Endothelial cell of umbilical vein (primary cell): ENCODE data around the gene EFNA2. TPM values are rescaled to one million over a fixed set of nuclear protein-coding genes. Genes with fewer than 3 reads are reported as not detected.

Experiments used
- BruUV-seq: library from RNA; stranded (reverse); fragments of 400-500 nt; replicated peaks from 2 replicates; lab custom pipeline; 2021; lab: Mats Ljungman, UMichigan
- CTCF ChIA-PET: fragments of 300-600, 350-600 bp; sonication (Branson Sonifier 250); formaldehyde crosslinking; loops from one replicate; lab custom pipeline; 2021; ENCODE audit warnings: antibody characterized with exemption, inconsistent platforms; lab: Charles Lee
- POLR2A ChIA-PET: fragments of 300-600, 350-600 bp; sonication (Branson Sonifier 250); formaldehyde crosslinking; loops from one replicate; lab custom pipeline; 2021; ENCODE audit warnings: antibody characterized with exemption, inconsistent platforms; lab: Charles Lee
- DNase-seq: peaks from one replicate; pipeline ENCODE4 v3.0.0-alpha.2; 2011; ENCODE audit warnings: low read depth, low spot score
- FAIRE-seq: peaks from 2 replicates; lab custom pipeline; 2011; peaks lifted over from hg19 to GRCh38; lab: Jason Lieb, UNC
- H2AFZ ChIP-seq: 2 replicates; pipeline ENCODE4 v1.6.0; 2012; ENCODE audit warnings: low read depth, low read length, control low read depth, inconsistent platforms
- H3K27ac ChIP-seq: 2 replicates; pipeline ENCODE4 v1.5.1; 2011; ENCODE audit warnings: low read depth, mild to moderate bottlenecking, control low read depth, low read length, moderate library complexity; ENCODE audit not compliant: insufficient read depth
- H3K27me3 ChIP-seq, 2 experiments: 2 replicates each; pipeline versions ENCODE4 v1.6.0 to v1.6.1; 2011; ENCODE audit warnings: low read length in 2 of 2, mixed read lengths in 1 of 2; ENCODE audit not compliant: control insufficient read depth in 2 of 2, insufficient read depth in 2 of 2
- H3K36me3 ChIP-seq, 2 experiments: 2 replicates in 1 of 2; 3 replicates in 1 of 2; pipeline ENCODE4 v1.5.1; 2011; ENCODE audit warnings: low read length in 2 of 2, mild to moderate bottlenecking in 1 of 2, moderate library complexity in 1 of 2; ENCODE audit not compliant: control insufficient read depth in 2 of 2, insufficient read depth in 2 of 2; ENCODE audit errors: extremely low read depth in 1 of 2
- H3K4me1 ChIP-seq: 3 replicates; pipeline ENCODE4 v1.5.1; 2011; ENCODE audit warnings: mild to moderate bottlenecking, low read length; ENCODE audit not compliant: control insufficient read depth, insufficient read depth; ENCODE audit errors: extremely low read depth
- H3K4me2 ChIP-seq: 2 replicates; pipeline ENCODE4 v1.6.1; 2011; ENCODE audit warnings: low read length, control low read depth, mixed read lengths; ENCODE audit not compliant: insufficient read depth
- H3K4me3 ChIP-seq, 3 experiments: fragments of 200-600 bp in 1 of 3; sonication (generic), shearing (Covaris generic) in 1 of 3; replicated peaks in 1 of 3; 2 replicates each; pipeline ENCODE4 v1.5.1; 2011 to 2016; ENCODE audit warnings: control low read depth in 3 of 3, low read length in 3 of 3, mild to moderate bottlenecking in 2 of 3, inconsistent platforms in 1 of 3, low read depth in 1 of 3, moderate library complexity in 1 of 3; ENCODE audit not compliant: insufficient read depth in 1 of 3
- H3K79me2 ChIP-seq: 2 replicates; pipeline ENCODE4 v1.6.0; 2012; ENCODE audit warnings: low read length, inconsistent platforms; ENCODE audit not compliant: control insufficient read depth, insufficient read depth
- H3K9ac ChIP-seq: replicated peaks from 2 replicates; pipeline ENCODE3; 2011; ENCODE audit warnings: low read length, control low read depth; ENCODE audit not compliant: insufficient read depth; ENCODE audit errors: extremely low read depth
- H3K9me1 ChIP-seq: replicated peaks from 3 replicates; pipeline ENCODE4 v1.6.0; 2011; ENCODE audit warnings: mild to moderate bottlenecking, low read length; ENCODE audit not compliant: control insufficient read depth, insufficient read depth; ENCODE audit errors: extremely low read depth
- H3K9me3 ChIP-seq: replicated peaks from 2 replicates; pipeline ENCODE4 v1.5.1; 2012; ENCODE audit warnings: low read length, inconsistent platforms; ENCODE audit not compliant: control insufficient read depth, insufficient read depth
- H4K20me1 ChIP-seq: replicated peaks from 2 replicates; pipeline ENCODE3; 2011; ENCODE audit warnings: mild to moderate bottlenecking, low read length; ENCODE audit not compliant: control insufficient read depth, insufficient read depth; ENCODE audit errors: extremely low read depth
- GATA2 ChIP-seq: IDR thresholded peaks from 2 replicates; pipeline ENCODE4 v1.7.0; 2011; ENCODE audit warnings: low read depth, mild to moderate bottlenecking, moderate library complexity, mixed read lengths, low read length; ENCODE audit not compliant: insufficient read length, insufficient read depth
- JUN ChIP-seq: IDR thresholded peaks from 2 replicates; pipeline ENCODE4 v1.6.1; 2011; ENCODE audit warnings: borderline replicate concordance, low read depth; ENCODE audit not compliant: insufficient read length, insufficient read depth
- MYC ChIP-seq: IDR thresholded peaks from one replicate; pipeline ENCODE4 v1.6.1; 2011; ENCODE audit warnings: mild to moderate bottlenecking, low read depth, low read length
- POLR2A ChIP-seq: IDR thresholded peaks from 2 replicates; pipeline ENCODE4 v1.6.1; 2012; ENCODE audit warnings: low read depth, mild to moderate bottlenecking, control low read depth, low read length
- POLR2AphosphoS5 ChIP-seq: IDR thresholded peaks from 2 replicates; pipeline ENCODE4 v1.6.1; 2012; ENCODE audit warnings: low read depth, mild to moderate bottlenecking, control low read depth, low read length, moderate library complexity; ENCODE audit not compliant: insufficient read depth
- dilution Hi-C: fragments of 300-500 bp; cut with MboI; formaldehyde crosslinking; loops from one replicate; pipeline ENCODE4 v1.15.0; 2019; ENCODE audit warnings: low sequenced_read_pairs; ENCODE audit not compliant: extremely low pct_ligation_motif_present
- intact Hi-C: fragments of 100-400 bp; cut with micrococcal nuclease; formaldehyde crosslinking; loops from one replicate; pipeline ENCODE4 v1.10.0; 2022
- polyA plus RNA-seq, 4 experiments: library from polyadenylated mRNA; depleted of rRNA in 3 of 4; stranded (reverse) in 3 of 4; unstranded in 1 of 4; fragments of >200 nt; gene quantifications; 2 replicates each; pipeline versions ENCODE4 v1.2.1 to v1.2.3, GENCODE V29; 2011 to 2012; ENCODE audit warnings: missing spikeins in 1 of 4
- total RNA-seq: library from RNA; stranded (reverse); gene quantifications from 2 replicates; pipeline ENCODE4 v1.2.3, GENCODE V29; 2021
- TF ChIP-seq, protein P1 (sequence below): IDR thresholded peaks from 2 replicates; pipeline ENCODE4 v1.6.1; 2011; ENCODE audit not compliant: insufficient read depth, insufficient read length

The EFNA2 gene
- total and polyA plus RNA-seq, 2 donors (not counting 3 experiments of a cell fraction or from before 2014, with no cell fraction given) = 0.52 to 1.1 TPM

DNA sequence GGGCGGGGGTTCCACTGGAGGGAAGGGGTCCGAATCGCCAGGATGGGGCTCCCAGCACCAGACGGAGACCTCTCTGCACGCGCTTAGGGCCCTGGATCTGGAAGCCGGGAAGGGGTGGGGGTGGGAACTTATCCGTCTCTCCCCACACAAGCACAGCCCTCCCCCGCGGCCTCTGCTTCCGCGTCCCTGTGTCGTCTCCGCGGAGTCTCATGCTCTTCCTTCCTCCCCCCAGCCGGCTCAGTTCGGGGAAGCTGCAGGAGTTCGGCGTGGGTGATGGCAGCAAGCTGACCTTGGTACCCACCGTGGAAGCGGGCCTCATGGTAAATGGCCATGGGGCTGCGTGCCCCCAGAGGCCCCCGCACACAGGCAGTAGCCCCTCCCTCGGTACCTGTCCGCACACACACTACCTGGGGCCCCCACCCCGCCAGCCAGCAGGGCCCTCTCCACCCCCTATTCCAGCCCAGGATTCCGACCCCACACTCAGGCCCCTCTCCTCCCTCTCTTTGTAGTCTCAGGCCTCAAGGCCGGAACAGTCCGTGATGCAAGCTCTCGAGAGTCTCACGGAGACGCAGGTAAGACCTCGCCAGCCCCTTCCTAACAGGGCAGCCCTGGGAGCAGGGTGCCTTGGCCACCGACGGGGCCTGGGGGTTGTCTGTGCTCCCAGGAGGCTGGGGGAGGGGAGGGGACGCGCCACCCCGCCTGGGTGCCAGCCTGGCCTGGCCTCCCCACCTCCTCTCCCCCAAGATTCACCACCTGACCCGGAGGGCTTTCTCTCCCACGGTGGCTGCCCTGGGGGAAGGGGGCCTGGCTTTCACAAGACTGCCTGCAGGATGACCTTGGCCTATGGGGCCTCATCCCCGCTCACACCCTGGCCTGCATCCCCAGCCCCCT, 34.1 kb upstream of the EFNA2 start:
- DNase-seq (peak; percentile 56), FAIRE-seq (peak; percentile 18)
- Histone ChIP-seq H3K36me3 (peaks cover 23 to 29% of the 10 kb centered on the region in 2 experiments), H3K9ac (peak overlapping the region; percentile 87), H3K4me2 (peak overlapping the region; percentile 66), H3K9me1 (no peaks in the 10 kb centered on the region), H3K79me2 (peaks cover 59% of the 10 kb centered on the region), H3K9me3 (no peaks in the 10 kb centered on the region), H3K4me1 (peaks cover 24% of the 10 kb centered on the region), H4K20me1 (no peaks in the 10 kb centered on the region), H3K27ac (peak overlapping the region; percentile 90), H2AFZ (no peak overlapping the region), H3K27me3 (no peaks in the 10 kb centered on the region), H3K4me3 (peak overlapping the region; percentile 60 to 88 (median 85))
- intact Hi-C loops = loop anchor here (1.0 kb wide), 1 partner anchor 9 kb away; no protein-coding TSS in a partner anchor
- dilution Hi-C loops = no loop called here
- no peak for TF ChIP-seq MYC
- TF ChIP-seq POLR2AphosphoS5 = no peak
- TF ChIP-seq POLR2A = peak; percentile 36
- TF ChIP-seq JUN = no peak
- no peak for TF ChIP-seq GATA2
- TF ChIP-seq, protein P1, sequence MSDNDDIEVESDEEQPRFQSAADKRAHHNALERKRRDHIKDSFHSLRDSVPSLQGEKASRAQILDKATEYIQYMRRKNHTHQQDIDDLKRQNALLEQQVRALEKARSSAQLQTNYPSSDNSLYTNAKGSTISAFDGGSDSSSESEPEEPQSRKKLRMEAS = no peak
- POLR2A ChIA-PET = no interaction called here
- CTCF ChIA-PET = interaction anchor here (1.3 kb wide), 1 partner anchor 15 kb away, joined by 4 read pairs; no protein-coding TSS in a partner anchor
- BruUV-seq = no TSS peak
